ENCODE measurements around the gene ACADL.
"Not testable (repeated sequence)": the region's sequence is repeated elsewhere in the genome, so short reads cannot be mapped to it uniquely, and the experiment has no call there.

Gene ACADL

DNA sequence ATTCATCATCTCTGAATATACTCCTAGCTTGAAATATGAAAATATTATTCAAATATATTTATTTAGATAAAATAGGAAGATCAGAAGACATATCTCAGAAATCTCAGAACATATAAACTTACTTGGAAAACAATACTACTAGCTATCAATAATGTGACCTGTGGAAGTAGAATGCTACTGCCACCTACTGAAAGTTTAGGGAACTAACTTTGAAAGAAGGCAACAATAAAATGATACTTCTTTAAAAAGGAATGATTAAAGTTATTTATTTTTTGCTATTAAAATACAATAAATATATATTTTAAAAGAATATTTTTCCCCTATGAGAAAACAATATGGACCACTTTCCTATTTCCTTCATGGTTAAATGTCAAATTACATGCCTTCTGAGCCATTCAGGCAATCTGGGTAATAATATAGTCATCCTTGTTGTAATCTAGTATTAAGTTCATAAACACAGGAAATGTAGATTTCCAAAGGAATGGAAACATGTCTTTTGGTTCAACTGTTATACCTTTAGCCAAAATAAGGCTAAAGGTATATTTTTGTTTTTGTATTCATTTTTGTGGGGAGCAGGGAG, 26.0 kb downstream of the ACADL start:
- DNase-seq, result no peak

DNA sequence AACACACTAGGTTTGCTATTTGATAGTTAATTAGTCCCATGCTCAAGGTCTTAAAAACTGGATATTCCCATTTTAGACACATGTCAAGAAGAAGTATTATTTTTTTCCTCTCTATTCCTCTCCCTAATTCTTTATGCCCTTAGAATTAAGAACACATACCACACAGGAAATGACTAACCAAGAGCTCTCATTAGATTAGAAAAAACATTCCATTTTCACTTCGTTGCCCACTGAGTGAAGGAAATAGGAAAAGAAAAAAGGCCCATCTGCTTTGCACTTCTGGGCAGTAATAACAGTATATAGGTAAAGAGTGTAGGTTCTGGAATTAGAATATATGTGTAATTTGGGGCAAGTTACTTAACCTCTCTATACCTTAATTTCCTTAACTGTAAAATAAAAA, 26.9 kb downstream of the ACADL start:
- DNase-seq, result no peak

DNA sequence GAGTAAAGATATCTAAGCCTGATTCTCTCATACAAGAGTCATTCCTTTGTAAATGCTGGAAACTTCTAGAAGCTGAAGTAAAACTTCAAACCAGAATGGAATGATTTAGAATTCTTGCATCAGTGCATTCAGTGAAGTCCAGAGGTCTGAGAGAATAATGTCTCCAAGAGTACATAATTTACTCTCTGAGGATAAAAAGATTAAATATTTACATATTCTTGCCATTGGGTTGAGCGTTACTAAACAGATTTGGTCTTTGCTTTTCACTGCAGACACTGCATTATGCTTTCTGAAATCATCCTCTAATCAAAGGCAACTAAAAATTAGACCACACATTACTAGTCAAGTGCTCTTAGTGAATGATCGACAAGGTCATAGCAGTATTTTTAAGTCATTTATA, 27.5 kb downstream of the ACADL start:
- DNase-seq, result no peak

- DNase-seq, result no peak
Observed at GRCh38 chr2:210195101-210195852, 30.0 kb downstream of the ACADL start.

GRCh38 chr2:210190345-210190744, 34.9 kb downstream of the ACADL start:
- no peak for DNase-seq

DNA sequence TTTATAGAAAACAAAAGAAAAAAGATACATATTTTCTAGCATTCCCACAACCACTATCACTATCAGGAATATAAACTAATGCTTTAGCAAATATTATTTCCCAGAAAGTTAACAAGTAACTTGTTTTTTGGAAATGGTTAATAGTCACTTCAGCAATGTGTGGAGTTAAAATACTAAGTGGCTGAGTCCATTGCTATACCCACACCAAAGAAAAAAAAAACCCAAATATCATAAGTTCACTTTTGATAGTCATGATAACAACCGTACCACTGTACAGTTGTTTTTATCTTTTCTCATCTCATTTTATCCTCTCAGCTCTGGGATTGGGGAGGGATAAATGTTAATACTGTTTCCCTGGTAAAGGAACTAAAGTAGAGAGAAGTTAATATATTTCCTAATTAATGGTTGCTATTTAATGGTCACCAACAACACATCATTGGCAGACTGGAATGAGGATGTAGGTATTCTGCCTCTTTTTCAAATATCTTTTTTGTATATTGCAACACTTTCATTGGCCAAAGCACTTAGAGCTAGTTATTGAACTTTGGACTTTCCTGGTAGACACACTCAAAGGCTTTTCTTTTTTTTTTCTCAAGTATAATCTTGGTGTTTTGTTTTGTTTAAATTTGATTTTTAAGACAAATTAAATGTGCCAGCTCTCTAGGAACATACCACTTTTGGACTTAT, 35.7 kb downstream of the ACADL start:
- no peak for DNase-seq

DNA sequence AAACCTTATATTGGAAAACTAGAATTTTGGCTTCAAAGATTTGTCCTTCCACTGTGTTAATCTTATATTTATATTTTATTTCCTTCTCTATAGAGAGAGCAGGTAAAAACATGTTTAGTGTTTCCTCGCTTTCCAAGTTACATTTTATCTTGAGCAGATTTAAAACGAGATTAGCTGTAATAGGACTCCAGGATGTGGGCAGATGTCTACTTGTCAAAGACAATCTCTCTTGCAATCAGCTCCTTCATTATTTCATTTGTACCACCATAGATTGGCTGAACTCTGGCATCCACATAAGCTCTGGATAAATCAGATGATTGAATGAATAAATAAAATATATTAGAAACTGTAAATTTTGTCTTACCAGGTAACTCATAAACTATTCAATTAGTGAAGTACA, 36.5 kb downstream of the ACADL start:
- no peak for DNase-seq

DNA sequence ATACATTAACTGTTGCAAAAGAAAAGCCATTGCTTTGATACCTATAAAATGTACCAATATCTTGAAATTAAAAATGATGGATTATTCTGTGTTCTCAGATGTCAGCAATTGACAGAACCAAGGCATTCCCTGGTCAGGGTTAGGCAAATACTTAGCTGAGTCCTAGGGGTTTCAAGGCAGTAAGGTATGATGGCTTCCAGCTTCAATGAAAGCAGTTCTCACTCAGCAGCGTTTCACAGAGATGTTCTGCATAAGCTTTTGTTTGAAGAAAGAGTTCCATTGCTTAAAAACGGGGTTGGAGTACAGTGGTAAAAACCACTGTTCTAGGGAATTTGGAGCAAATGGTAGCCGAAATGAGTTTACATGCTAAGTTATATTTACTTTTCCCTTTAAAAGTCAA, 37.1 kb downstream of the ACADL start:
- no peak for DNase-seq

- not testable (repeated sequence) for DNase-seq
Observed at GRCh38 chr2:210183936-210184335, 41.3 kb downstream of the ACADL start.

DNA sequence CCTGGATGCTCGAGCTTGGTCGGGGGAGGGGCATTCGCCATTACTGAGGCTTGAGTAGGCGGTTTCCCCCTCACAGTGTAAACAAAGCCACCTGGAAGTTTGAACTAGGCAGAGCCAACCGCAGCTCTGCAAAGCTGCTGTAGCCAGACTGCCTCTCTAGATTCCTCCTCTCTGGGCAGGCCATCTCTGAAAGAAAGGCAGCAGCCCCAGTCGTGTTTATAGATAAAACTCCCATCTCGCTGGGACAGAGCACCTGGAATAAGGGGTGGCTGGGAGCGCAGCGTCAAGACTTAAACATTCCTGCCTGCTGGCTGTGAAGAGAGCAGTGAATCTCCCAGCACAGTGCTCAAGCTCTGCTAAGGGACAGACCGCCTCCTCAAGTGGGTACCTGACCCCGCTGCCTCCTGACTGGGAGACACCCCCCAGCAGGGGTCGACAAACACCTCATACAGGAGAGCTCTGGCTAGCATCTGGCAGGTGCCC, 43.6 kb downstream of the ACADL start:
- peak; percentile 18 for DNase-seq

DNA sequence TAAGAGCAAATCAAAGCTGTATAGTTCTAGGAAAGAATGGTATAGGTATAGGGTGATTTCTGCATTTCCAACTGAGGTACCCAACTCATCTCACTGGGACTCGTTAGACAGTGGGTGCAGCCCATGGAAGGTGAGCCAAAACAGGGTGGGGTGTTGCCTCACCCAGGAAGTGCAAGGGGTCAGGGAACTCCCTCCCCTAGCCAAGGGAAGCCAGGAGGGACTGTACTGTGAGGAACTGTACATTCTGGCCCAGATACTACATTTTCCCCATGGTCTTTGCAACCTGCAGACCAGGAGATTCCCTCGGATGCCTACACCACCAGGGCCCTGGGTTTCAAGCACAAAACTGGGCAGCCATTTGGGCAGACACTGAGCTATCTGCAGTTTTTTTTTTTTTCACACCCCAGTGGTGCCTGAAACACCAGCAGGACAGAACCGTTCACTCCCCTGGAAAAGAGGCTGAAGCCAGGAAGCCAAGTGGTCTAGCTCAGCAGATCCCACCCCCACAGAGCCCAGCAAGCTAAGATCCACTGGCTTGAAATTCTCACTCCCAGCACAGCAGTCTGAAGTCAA, 44.1 kb downstream of the ACADL start:
- DNase-seq, result not testable (repeated sequence)

DNA sequence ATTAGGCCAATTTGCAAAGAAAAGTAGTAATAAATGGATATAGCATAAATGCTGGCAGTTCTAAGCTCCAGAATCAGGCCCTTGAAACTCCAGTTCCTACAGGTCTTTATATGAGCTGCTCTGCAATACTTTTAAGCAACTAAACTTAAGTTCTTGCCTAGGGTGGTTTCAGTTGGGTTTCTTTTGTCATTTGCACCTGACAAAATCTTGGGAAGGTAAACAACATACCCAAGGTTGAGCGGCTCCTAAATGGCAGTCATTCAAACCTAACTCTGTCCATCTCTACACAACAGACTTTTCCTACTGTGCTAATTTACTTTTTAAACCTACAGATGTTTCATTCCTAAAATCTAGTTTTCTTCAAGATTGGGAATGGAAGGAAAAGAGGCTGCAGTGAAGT, 44.8 kb downstream of the ACADL start:
- DNase-seq, result no peak

DNA sequence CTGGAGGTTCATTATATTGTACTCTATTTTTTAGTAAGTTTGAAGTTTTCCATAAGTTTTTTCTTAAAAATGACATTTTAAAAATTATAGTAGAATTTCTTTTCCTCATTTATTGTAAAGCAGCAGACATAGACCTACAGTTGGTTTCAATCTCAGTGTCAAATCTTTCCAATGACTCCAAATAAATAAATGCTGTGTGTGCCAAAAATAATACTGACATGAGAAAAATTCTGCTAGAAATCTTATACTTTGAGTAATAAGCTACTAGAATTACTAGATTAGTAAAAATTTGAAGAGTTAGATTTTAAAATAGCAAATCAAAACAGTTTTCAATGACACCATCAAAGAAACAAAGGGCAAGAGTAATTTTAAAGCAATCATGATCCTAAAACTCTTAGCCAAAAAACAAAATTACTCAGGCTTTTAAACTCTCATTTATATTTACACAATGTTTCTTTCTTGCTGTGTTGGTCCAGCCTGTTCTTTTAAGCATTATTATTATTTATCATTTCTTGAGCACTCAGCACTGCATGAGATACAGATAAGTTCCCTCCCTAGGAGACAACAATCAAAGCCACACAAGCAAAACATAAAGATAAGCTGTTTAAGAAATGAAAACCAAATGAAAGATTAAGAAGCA, 45.8 kb downstream of the ACADL start:
- DNase-seq, result no peak

- DNase-seq, result no peak
Observed at GRCh38 chr2:210177769-210178168, 47.5 kb downstream of the ACADL start.

GRCh38 chr2:210177115-210177514, 48.1 kb downstream of the ACADL start:
- DNase-seq, result not testable (repeated sequence)

DNA sequence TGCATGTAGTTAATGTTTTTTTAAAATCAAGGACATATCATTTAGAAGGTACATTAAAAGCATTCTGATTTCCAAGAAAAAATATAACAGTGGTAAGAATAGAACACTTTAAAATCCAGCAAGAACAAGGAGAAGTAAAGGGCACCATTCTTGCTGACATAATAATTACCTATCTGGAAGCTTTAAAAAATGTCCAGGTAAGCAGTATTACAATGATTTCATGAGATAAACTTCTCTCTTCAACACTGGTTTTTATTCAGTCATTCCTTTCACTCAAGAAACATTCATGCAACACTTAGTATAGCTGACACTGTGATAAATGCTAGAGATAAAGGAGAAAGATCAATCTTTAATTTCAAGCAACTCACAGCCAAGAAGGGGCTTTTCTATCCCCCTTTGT, 51.2 kb downstream of the ACADL start:
- DNase-seq, result no peak

- no peak for DNase-seq
Observed at GRCh38 chr2:210172219-210172575, 53.0 kb downstream of the ACADL start.

- DNase-seq, result peak; percentile 99
Observed at GRCh38 chr2:210171309-210172218, 53.7 kb downstream of the ACADL start, which contains the start of gene KANSL1L. TSS of gene KANSL1L (minus strand) at chr2:210171409. CDS start at chr2:210154582, 16,827 bp downstream.

GRCh38 chr2:210170446-210171303, 54.6 kb downstream of the ACADL start:
- peak; percentile 99 for DNase-seq

GRCh38 chr2:210170196-210170445, 55.1 kb downstream of the ACADL start:
- DNase-seq, result no peak

- no peak for DNase-seq
Observed at GRCh38 chr2:210169516-210170195, 55.6 kb downstream of the ACADL start.

Measured in femur (tissue), 1 donor.